ENCODE results near the gene RBM34. TPM values are rescaled to one million over a fixed set of nuclear protein-coding genes. Genes with fewer than 3 reads are reported as not detected.
"Not testable (repeated sequence)": the region's sequence is repeated elsewhere in the genome, so short reads cannot be mapped to it uniquely, and the experiment has no call there.

Gene RBM34
- total and polyA plus RNA-seq, 10 of the 15 experiments (the other 5 are each of a cell fraction or from before 2014, with no cell fraction given) = 46.4 to 132 (median 109) TPM

GRCh38 chr1:235160383-235160956 lies 580 bp downstream of the RBM34 start (continued):
- TF ChIP-seq PAX8 (IDR thresholded peaks at IDR 0.05) = no peak
- TF ChIP-seq, protein P1, sequence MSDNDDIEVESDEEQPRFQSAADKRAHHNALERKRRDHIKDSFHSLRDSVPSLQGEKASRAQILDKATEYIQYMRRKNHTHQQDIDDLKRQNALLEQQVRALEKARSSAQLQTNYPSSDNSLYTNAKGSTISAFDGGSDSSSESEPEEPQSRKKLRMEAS (IDR thresholded peaks at IDR 0.05; ENCODE audit: low read depth, low read length) = no peak
- TF ChIP-seq NR2F1 (conservative IDR thresholded peaks at IDR 0.05) = peak; percentile 8; the same call in 1 of the 2 replicates
- TF ChIP-seq EP300 (IDR thresholded peaks at IDR 0.05; ENCODE audit: borderline replicate concordance in 1 of 2, control insufficient read depth in 1 of 2, low read depth in 2 of 2, low read length in 2 of 2) = no peak
- TF ChIP-seq CBX5 (IDR thresholded peaks at IDR 0.05; ENCODE audit: low read depth) = no peak
- no peak for TF ChIP-seq KLF5 (IDR thresholded peaks at IDR 0.05; ENCODE audit: partially characterized antibody)
- no peak for TF ChIP-seq HDGF (IDR thresholded peaks at IDR 0.05)

GRCh38 chr1:235159930-235160329 lies 1.1 kb downstream of the RBM34 start:
- H3K4me1 ChIP-seq (ENCODE audit: control insufficient read depth, insufficient read depth, low read length); H3K27ac ChIP-seq (ENCODE audit: control insufficient read depth, insufficient read depth); in situ Hi-C loops (cut with MboI); H4K20me1 ChIP-seq (ENCODE audit: control insufficient read depth, insufficient read depth); DNase-seq (ENCODE audit: low read depth, low spot score); FAIRE-seq; H3K9me3 ChIP-seq (replicated peaks; ENCODE audit: control insufficient read depth, insufficient read depth, low read length); H3K27me3 ChIP-seq (replicated peaks in 1 of 2; ENCODE audit: control insufficient read depth in 2 of 2, insufficient read depth in 2 of 2, low read length in 1 of 2); H2AFZ ChIP-seq (ENCODE audit: control insufficient read depth, low read depth, low read length); BruUV-seq (replicated peaks): not testable (repeated sequence)
- peaks cover 0 to 19% of the 10 kb centered on the region in 2 experiments; a peak in 2 of 4 replicates for H3K36me3 ChIP-seq (ENCODE audit: control insufficient read depth in 2 of 2, insufficient read depth in 2 of 2, low read length in 1 of 2)
- H3K9ac ChIP-seq (ENCODE audit: control insufficient read depth, insufficient read depth, low read length) = peak overlapping the region; percentile 97; the same call in 1 of the 2 replicates
- ATAC-seq = 0 out of 3 replicates have a peak, but pooled peaks have one; percentile 4
- CTCF ChIA-PET = interaction anchor here (0.9 to 2.8 kb wide), 5 partner anchors 36 to 256 kb away, joined by 3 to 18 read pairs (median 5); no protein-coding TSS in a partner anchor
- POLR2A ChIA-PET = interaction anchor here (0.6 to 2.0 kb wide), 6 partner anchors 9 to 720 kb away, joined by 3 to 12 read pairs (median 4); partner anchors contain the start of gene ARID4B
- intact Hi-C loops (cut with micrococcal nuclease; ENCODE audit: unreplicated experiment) = loop anchor here (2.0 kb wide), 1 partner anchor 31 kb away; the partner anchor contains the start of gene TOMM20
- peaks cover 32% of the 10 kb centered on the region for H3K79me2 ChIP-seq (ENCODE audit: control insufficient read depth, insufficient read depth, low read length)
- TF ChIP-seq, protein P2, sequence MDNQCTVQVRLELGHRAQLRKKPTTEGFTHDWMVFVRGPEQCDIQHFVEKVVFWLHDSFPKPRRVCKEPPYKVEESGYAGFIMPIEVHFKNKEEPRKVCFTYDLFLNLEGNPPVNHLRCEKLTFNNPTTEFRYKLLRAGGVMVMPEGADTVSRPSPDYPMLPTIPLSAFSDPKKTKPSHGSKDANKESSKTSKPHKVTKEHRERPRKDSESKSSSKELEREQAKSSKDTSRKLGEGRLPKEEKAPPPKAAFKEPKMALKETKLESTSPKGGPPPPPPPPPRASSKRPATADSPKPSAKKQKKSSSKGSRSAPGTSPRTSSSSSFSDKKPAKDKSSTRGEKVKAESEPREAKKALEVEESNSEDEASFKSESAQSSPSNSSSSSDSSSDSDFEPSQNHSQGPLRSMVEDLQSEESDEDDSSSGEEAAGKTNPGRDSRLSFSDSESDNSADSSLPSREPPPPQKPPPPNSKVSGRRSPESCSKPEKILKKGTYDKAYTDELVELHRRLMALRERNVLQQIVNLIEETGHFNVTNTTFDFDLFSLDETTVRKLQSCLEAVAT (IDR thresholded peaks at IDR 0.05) = peak; percentile 84; the same call in 1 of the 2 replicates
- RAD21 ChIA-PET (ENCODE audit: unreplicated experiment) = interaction anchor here (1.7 to 2.6 kb wide), 2 partner anchors 38 to 257 kb away, joined by 4 to 11 read pairs; no protein-coding TSS in a partner anchor
- SMC1A ChIA-PET (ENCODE audit: uncharacterized antibody, unreplicated experiment) = interaction anchor here (1.2 to 2.9 kb wide), 5 partner anchors 9 to 256 kb away, joined by 4 to 15 read pairs (median 10); no protein-coding TSS in a partner anchor
- peak overlapping the region; percentile 82 for H3K4me3 ChIP-seq
- H3K4me2 ChIP-seq (ENCODE audit: control insufficient read depth, insufficient read depth) = peak overlapping the region; percentile 76
- WGBS (ENCODE audit: insufficient coverage, insufficient replicate concordance, low lambda C conversion rate, missing lambda C conversion rate) = 72% methylated on average over 9 of the region's 9 CpGs

GRCh38 chr1:235159284-235159683 lies 1.8 kb downstream of the RBM34 start:
- H4K20me1 ChIP-seq (ENCODE audit: control insufficient read depth, insufficient read depth); H3K9ac ChIP-seq (ENCODE audit: control insufficient read depth, insufficient read depth, low read length); H2AFZ ChIP-seq (ENCODE audit: control insufficient read depth, low read depth, low read length); H3K4me3 ChIP-seq; in situ Hi-C loops (cut with MboI); DNase-seq (ENCODE audit: low read depth, low spot score); ATAC-seq; BruUV-seq (replicated peaks); H3K27ac ChIP-seq (ENCODE audit: control insufficient read depth, insufficient read depth); H3K27me3 ChIP-seq (replicated peaks in 1 of 2; ENCODE audit: control insufficient read depth in 2 of 2, insufficient read depth in 2 of 2, low read length in 1 of 2); H3K4me1 ChIP-seq (ENCODE audit: control insufficient read depth, insufficient read depth, low read length); H3K9me3 ChIP-seq (replicated peaks; ENCODE audit: control insufficient read depth, insufficient read depth, low read length); intact Hi-C loops (cut with micrococcal nuclease; ENCODE audit: unreplicated experiment); RAD21 ChIA-PET (ENCODE audit: unreplicated experiment); FAIRE-seq: not testable (repeated sequence)
- WGBS (ENCODE audit: insufficient coverage, insufficient replicate concordance, low lambda C conversion rate, missing lambda C conversion rate) = 88% methylated on average over 9 of the region's 9 CpGs
- Histone ChIP-seq H3K4me2 (ENCODE audit: control insufficient read depth, insufficient read depth) (peak overlapping the region; percentile 76), H3K36me3 (ENCODE audit: control insufficient read depth in 2 of 2, insufficient read depth in 2 of 2, low read length in 1 of 2) (peaks cover 0 to 19% of the 10 kb centered on the region in 2 experiments; a peak in 2 of 4 replicates), H3K79me2 (ENCODE audit: control insufficient read depth, insufficient read depth, low read length) (peaks cover 32% of the 10 kb centered on the region)
- ChIA-PET SMC1A (ENCODE audit: uncharacterized antibody, unreplicated experiment) (interaction anchor here (1.3 to 2.9 kb wide), 4 partner anchors 8 to 257 kb away, joined by 4 to 15 read pairs (median 10); no protein-coding TSS in a partner anchor), CTCF (interaction anchor here (0.9 to 2.8 kb wide), 5 partner anchors 37 to 257 kb away, joined by 3 to 18 read pairs (median 5); no protein-coding TSS in a partner anchor), POLR2A (interaction anchor here (0.6 to 2.0 kb wide), 6 partner anchors 9 to 721 kb away, joined by 3 to 12 read pairs (median 4); no protein-coding TSS in a partner anchor)

All from GM12878 (cell line).